ENCODE data around the gene B4GALT6.

- TF ChIP-seq CTCF (IDR thresholded peaks at IDR 0.05) (no peak), POLR2AphosphoS5 (IDR thresholded peaks at IDR 0.05) (no peak), POLR2A (IDR thresholded peaks at IDR 0.05) (no peak), EP300 (IDR thresholded peaks at IDR 0.05; ENCODE audit: low read depth) (no peak)
These were observed 65.6 kb downstream of the B4GALT6 start for GRCh38 chr18:31618801-31619200.

Measured in transverse colon (tissue), 4 donors.